HG02981 (cell line): ENCODE results near the gene GRIK4.

Experiments used
- ATAC-seq: cut with Tn5 transposase; IDR thresholded peaks from one replicate; pipeline ENCODE4 v1.9.1; 2021; ENCODE audit warnings: mild to moderate bottlenecking, moderate library complexity; ENCODE audit not compliant: unreplicated experiment

Gene GRIK4

DNA sequence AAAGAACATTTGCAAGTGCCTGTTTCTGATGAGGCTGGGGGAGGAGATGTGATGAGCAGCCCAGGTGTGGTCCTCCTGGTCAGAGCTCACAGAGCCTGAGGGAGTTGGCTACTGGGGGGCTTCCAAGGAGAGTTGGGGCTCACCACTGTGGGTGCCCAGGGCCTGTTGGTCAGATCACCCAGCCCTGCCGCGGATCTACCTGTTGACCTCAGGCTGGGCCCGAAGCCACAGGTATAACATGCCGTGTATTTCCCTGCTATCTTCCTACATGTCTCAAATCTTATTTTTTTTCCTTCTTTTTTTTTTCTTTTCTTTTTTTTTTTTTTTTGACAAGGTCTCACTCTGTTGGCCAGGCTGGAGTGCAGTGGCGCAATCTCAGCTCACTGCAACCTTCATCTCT is 312.7 kb downstream of the GRIK4 start:
- no peak for ATAC-seq

DNA sequence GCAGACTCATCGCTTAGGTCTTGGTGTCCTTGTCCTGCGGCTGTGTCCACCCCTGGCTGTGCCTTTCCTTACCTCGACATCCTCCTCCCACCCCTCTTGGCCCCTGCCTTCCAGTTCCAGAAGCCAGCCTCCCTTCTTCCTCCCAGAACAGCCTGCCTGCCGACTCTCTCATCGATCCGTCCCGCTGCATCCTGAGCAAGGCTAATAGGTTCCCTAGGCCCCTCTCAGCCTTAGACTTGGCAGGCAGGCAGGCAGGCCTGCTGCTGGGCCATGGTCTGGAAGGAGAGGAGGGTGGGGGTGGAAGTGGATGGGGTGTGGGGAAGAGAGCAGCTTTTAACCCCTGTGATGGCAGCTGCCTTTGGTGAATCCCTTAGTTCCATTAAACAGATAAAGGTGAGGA is 315.6 kb downstream of the GRIK4 start:
- no peak for ATAC-seq

DNA sequence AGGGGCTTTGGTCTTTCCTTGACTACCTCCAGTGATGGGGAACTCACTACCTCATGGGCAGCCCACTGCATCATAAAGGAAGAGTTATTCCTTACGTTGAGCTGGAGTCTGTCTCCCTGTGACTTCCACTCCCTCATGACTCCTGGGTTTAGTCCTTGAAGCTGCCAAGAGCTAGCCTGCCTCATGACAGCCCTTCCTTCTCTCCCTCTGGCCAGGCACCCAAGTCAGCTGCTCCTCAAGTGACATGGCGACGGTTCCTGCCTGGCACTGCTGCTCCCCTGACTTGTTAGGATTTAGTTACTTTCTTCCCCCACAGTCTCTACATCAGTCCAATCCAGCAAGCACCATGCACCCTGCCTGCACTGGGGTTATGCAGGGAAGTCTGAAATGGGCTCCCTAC is 316.3 kb downstream of the GRIK4 start:
- ATAC-seq, result no peak

DNA sequence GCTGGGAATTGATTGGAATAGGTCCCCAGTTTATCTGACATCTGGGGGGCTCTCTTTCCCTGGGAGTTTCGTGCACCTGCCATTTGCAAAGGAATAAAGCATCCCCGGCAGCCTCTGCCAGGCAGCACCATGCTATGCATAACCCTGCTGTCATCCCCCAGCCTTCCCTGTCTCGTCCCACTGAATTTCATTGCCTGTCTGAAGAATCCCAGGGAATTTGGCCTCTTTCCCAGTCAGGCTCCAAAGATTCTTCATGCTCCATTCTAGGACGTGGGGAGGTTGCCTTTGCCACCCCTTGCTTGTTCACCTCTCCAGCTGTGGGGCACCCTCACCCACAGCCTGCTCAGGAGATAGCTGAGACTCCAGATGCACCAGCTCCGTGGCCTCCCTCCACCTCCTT is 317.3 kb downstream of the GRIK4 start:
- ATAC-seq, result no peak

DNA sequence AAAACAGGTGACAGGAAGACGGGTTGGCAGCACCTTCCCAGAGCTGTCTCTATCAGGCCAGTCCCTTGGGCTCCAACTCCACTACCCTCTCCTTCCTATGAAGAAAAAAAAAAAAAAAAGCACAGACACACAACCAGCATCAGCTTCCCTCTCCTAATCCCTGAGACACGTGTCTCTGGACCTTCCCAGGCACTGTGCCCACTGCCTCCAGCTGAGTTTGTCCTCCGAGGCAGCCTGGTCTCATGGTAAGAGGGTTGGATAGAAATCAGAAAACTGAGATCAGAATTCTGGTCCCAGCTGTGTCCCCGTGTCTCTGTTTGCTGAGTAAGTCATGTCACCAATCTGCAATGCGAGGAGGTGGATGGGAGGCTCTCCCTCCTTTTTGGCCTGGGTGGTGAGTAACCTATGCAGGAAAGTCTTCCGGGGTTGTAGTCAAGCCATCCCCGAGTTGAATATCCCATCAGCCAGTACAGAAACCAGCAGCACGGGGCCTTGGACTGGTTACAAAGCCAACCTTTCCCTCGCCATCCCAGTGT is 318.6 kb downstream of the GRIK4 start:
- no peak for ATAC-seq

DNA sequence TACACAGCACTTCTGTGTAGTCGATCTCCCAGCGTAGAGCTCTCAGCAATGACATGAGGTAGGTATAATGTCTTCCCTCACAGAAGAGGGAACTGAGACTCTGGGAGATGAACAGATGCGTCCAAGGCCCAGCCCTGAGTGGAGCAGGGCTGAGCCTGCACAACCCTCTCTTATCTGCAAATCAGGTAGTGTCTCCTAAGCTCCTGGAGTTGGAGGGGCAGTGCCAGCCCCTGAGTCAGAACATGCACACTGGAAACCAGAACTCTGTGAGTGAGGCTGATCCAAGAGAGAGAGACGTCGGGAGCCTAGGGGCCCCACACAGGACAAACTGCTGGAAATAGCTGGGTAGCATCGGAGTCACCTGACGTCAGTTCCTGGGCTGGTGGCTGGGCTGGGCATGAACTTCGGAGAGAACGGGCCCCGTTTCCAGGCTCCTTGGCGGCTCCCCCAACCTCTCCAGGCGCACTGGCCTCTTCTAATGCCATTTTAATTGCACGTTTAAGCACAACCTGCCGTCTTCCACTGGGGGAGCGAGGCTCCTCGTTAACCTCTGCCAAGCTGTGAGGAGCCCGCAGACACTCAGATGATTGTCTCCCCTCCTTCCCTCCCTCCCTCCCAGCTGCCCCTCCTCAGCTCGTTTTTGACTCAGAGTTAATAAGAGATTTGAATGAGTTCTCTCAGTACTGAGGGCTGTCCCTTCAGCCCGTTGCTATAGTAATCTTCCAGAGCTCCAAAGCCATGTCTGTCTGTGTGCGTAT is 321.1 kb downstream of the GRIK4 start:
- no peak for ATAC-seq

DNA sequence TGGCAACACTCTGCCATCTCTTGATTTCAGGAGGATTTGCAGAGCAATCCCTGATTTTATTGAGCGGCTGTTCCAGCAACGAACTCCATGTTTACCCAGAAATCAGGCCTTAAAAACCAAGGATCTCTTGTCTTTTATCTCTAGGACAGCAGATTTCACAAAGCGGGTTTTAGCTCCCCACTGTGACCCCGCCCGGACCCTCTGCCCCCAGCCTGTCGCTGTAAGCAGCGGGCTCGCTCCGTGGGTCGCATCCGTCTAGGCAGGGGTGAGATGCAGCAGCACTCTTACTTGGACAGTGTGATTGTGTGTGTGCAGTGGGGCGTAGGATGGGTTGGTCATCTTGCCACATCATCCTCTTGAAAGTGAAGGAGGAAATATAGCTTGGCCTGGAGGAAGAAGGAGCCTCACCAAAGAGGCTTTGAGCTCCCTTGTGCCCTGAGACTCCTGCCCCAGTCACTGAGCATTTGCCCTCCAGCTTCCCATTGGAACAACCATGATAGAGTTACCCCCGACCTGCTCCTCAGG is 323.2 kb downstream of the GRIK4 start:
- no peak for ATAC-seq

DNA sequence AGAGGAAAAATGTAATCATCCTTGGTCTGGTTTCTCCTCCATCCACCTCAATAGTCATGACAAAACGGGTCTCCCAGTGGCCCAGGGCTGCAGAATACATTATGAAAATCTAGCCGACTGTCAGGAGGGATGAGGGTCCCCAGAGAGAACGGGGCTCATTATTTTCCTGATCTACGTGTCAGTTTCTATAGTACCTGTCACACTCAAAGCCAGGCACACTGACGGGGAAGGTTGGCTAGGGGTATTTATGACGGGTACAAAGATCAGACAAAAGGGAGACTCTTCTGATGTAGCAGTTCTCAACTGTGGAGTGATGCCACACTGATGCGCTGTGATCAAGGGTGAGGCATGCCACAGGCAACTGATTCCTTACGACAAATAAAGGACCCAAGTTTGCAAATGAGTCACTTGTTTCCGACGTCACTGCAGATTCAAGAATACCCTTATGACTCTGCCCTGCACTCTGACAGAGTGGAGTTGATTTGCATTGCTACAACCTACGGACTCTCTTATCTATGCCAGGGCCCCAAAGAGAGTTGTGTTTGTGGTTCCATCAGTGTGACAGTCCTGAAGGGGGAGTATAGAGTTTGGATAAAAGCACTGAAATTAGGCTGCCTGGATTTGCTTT is 324.2 kb downstream of the GRIK4 start:
- peak; percentile 93 for ATAC-seq

DNA sequence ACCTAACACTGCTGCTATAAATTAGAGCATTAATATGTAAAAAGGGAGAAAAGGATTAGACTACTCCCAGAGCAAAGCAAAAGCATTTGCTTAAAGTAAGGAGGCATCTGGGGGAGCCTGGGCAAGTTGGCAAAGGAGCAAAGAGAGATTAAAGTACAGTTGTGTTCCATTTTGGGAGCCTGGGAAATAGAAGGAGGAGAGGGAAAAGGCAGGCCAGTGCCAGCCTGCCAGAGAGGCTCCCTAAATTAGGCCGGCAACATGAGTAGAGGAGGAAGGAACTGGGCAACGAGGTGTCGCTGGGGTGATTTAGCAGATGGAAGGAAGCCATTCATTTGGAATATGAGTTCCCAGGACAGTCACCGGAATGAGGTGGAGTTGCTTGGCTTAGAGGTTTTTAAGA is 326.1 kb downstream of the GRIK4 start:
- no peak for ATAC-seq

DNA sequence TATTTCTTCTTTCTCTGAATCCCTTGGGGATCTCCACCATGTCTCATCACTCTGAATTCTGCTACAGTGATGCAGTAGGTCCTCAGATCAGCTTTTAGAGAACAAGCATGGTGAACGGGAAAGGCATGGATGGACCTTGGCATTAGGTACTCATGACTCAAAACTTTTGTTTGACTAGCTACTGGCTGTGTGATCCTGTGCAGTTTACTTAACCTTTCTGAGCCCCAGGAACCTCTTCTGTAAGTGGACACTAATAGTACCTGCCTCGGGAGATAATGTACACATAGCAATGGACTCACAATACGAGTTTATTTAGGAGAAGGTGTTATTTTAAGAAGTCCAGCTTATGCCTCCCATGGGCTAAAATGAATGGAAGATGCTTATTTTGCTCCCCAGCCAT is 327.7 kb downstream of the GRIK4 start:
- ATAC-seq, result no peak

DNA sequence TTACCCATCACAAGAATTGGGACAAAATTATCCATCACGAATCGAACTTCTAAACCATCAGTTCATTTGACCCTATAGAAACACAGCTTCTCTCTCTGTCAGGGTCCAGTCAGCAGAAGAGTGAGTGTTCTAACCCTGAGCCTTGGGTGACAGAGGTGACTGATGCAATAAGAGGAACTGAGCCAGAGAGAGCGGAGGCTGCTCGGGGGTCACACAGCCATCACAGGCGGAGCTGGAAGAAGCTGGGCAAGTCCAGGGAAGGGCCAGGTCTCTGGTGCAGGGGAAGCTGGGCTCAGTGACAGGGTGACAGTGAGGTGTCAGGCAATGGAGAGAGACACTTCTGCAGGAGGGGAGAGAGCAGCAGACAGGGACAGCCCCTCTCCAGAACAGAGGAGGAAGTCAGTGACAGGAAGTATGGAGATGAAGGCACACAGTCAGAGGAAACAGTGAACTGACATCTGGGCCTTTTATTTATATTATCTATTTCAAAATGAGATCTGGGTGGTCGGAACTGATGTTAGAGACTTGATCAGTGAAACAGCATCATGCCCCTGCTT is 328.4 kb downstream of the GRIK4 start:
- ATAC-seq, result no peak

DNA sequence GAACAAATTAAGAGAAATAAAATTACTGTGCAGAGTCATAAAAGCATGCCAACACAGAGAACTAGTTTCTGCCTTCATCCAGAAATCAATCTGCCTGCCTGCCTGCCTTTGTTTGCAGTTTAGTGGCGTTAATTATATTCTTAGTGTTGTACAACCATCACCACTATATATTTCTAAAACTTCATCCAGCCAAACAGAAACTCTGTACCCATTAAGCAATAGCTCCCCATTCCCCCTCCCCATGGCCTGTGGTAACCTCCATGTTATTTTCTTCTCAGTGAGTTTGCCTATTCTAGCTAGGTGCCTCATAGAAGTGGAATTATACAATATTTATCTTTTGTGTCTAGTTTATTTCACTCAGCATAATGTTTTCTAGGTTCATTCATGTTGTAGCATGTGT is 329.1 kb downstream of the GRIK4 start:
- no peak for ATAC-seq

DNA sequence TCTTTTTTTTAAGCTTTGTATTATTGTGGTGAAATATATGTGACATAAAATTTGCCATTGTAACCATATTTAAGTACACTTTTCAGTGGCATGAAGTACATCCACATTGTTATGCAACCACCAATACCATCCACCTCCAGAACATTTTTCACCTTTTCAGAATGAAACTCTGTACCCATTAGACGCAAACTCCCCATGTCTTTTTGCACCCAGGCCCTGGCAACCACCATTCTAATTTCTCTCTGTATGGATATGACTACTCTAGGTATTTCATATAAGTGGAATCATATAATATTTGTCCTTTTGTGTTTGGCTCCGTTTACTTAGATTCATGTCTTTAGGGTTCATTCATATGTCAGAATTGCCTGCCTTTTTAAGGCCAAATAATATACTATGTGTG is 329.5 kb downstream of the GRIK4 start:
- no peak for ATAC-seq

DNA sequence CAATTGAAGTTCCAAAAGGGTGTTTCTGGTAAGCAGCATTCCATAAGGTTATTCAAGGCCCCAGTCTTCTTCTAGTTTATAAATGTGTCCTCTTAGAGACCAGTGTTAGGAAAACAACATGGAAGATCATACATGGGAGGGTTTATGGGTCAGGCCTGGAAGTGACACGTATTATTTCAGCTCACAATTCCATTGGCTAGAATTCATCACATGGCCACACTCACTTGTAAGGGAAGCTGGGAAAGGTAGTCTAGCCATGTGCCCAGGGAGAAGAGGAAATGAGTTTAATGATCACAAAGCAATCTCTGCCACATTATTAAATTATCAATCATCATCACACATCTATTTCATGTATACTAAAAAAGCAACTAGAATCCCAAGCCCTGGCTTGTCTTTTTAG is 330.6 kb downstream of the GRIK4 start:
- no peak for ATAC-seq

DNA sequence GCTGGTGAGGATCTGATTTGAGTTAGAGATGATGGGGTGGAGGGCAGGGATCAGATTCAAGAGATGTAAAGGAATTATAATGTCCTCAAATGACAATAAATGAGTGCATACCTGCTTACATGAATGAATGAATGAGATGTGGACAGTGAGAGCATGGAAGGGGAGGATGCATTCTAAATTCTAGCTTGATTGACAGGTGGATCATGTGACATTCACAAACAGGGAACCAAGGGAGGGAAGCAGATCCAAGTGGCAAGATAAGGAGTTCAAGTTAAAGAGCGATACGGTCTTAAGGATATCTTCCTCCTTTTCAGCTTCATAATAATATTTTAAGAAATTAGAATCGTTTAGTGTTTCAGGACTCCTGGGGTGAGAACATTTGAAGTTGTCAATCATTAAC is 341.9 kb downstream of the GRIK4 start:
- no peak for ATAC-seq

DNA sequence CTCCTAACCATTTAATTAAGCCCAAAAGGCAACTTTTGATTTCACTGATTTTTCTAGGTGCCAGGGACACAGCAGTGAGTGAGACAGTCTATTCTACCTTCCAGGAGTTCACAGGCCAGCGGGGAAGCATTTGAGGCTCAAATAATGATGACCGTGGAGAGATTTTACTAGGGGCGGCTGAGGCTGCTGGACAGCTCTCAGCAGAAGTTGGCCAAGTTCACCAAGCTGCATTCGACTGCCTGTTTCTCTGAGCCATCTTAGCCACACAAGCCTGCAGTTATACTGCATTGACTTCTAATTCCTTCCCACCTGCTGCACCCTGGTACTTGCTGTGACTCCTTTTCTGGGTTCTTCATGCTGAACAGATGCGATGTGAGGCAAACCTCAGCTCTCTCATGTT is 343.4 kb downstream of the GRIK4 start:
- ATAC-seq, result no peak

DNA sequence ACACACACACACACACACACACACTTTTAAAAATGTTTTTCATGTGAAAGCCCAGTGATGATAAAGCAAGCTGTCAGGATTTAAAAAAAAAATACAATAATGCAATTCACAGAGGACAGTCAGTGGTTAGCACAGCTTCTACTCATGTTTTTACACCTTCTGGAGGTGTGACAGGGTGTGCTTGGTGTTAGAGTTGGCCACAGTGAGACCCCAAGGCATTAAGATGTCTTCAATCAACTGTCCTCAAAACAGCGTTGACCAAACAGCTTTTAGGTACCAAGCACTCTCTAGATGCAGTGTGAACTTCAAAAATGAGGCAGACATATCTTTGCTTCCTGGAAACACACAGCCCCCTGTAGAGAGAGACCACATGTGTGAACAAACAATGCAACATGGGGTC is 346.0 kb downstream of the GRIK4 start:
- ATAC-seq, result no peak

DNA sequence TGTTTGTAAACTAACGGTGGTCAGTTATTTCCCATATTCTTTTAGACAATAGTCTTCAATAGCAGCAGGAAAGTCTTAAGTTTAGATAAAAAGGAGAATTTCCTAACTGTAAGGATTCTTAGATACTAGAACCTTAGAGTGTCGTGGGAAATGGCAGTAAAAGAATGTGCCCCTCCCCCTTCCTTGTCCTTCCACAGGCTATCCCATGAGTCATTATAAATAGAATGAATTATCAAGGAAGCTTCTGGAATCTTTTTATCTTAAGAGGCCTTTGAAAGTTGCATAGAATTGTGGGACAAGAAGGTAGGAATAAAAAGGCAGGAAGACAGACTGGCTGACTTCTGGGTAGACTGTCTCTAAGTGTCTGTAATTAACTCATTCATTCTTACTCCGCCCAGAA is 347.2 kb downstream of the GRIK4 start:
- no peak for ATAC-seq

DNA sequence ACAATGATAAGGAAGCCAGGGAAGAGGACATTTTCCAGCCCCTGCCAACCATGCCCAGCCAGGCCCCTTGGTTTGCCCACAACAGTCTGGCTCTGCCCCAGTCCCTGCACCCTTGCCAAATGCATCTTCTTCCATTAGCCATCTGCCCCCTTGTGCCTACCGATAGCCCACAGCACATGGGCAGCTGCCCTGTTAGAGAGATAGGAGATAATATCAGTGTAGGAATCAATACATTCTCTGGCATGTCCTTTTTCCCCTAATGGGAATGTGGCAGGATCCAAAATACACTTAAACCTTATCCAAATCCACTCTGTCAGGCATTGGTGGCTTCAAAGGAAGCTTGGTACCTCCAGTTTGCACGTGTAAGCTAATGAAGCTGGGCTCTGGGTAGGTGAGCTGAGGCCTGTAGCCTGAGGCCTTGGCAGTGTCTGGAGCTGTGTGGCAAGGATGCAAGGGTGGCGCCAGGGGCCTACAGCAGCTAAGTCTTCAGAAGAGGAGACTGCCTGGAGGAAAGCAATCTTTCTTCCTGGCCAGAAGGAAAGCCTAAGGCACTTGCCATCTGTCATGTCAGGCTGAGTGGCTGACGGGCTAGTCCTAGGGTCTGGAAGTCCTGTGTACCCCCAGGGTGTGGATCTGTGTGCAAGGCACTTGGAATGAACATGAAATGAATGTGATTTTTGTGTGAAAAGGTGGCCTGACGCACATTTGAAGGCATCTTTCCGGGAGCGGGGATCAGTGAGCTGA is 348.2 kb downstream of the GRIK4 start:
- ATAC-seq, result no peak

DNA sequence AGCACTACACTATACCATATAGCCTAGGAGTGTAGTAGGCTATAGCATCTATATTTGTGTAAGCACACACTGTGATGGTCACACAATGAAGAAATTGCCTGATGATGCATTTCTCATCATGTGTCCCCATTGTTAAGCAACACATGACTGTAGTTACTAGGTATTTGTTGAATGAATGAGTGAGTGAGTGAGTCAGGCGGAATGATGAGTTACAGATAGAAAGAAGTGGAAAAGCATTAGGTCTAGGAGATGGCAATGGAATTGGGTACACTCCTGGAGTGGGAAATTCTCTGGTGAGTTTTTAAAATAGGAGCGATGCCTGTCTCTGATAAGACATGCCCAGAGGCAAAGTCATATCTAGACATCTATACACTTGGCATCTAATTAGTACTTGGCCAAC is 351.8 kb downstream of the GRIK4 start:
- ATAC-seq, result no peak

DNA sequence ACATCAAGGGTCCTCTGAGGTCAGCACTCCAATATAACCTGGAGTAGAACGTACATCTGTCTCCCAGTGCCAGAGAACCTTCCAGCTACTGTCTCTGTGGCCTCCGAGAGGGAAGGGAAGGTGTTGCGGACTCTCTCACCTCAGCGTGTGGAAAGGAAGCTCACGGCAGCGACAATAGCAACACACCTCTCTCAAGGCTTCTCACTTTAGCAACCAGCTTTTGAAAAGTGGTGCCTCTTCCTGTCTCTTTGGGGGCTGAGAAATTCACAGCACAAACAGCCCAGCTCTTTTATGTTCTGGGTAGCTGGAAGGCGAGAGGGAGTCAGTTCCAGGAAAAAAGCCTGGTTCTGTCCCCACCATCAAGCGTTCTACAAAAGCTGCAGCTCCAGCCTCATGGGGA is 355.5 kb downstream of the GRIK4 start:
- no peak for ATAC-seq
